IPS-18c (cell line): ENCODE results near the gene FNDC3B.

Experiments used
- H3K4me3 ChIP-seq: 2 replicates; pipeline ENCODE4 v1.7.0; 2013; ENCODE audit warnings: low read depth, mild to moderate bottlenecking, low read length, moderate library complexity; ENCODE audit not compliant: insufficient read depth
- H3K9me3 ChIP-seq: one replicate; pipeline ENCODE4 v1.6.1; 2013; ENCODE audit warnings: mild to moderate bottlenecking, low read length, moderate library complexity; ENCODE audit not compliant: control insufficient read depth, insufficient read depth

The FNDC3B gene

GRCh38 chr3:172325461-172325860 lies 286.1 kb downstream of the FNDC3B start:
- Histone ChIP-seq H3K4me3 (no peak overlapping the region), H3K9me3 (no peaks in the 10 kb centered on the region)

- Histone ChIP-seq H3K9me3 (no peaks in the 10 kb centered on the region), H3K4me3 (no peak overlapping the region)
Observed at GRCh38 chr3:172326993-172327392, 287.6 kb downstream of the FNDC3B start.

- Histone ChIP-seq H3K4me3 (no peak overlapping the region), H3K9me3 (no peaks in the 10 kb centered on the region)
Observed at GRCh38 chr3:172328282-172328681, 288.9 kb downstream of the FNDC3B start.

- no peak overlapping the region for H3K4me3 ChIP-seq
- no peaks in the 10 kb centered on the region for H3K9me3 ChIP-seq
Observed at GRCh38 chr3:172329070-172329469, 289.7 kb downstream of the FNDC3B start.

DNA sequence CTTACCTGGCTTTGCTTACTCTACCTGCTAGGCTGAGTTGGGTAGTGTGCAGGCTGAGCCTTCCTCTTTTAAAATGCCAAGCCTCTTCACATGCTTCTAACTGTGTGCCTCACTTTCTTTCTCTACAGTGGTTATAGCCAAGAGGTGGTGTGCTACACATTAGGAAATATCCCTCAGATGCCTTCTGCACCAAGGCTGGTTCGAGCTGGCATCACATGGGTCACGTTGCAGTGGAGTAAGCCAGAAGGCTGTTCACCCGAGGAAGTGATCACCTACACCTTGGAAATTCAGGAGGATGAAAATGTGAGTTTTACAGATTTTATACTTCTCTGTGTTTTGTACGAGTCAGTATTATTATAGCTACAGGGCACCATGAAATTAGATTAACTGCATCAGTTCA lies 291.0 kb downstream of the FNDC3B start:
- Histone ChIP-seq H3K4me3 (no peak overlapping the region), H3K9me3 (no peaks in the 10 kb centered on the region)

DNA sequence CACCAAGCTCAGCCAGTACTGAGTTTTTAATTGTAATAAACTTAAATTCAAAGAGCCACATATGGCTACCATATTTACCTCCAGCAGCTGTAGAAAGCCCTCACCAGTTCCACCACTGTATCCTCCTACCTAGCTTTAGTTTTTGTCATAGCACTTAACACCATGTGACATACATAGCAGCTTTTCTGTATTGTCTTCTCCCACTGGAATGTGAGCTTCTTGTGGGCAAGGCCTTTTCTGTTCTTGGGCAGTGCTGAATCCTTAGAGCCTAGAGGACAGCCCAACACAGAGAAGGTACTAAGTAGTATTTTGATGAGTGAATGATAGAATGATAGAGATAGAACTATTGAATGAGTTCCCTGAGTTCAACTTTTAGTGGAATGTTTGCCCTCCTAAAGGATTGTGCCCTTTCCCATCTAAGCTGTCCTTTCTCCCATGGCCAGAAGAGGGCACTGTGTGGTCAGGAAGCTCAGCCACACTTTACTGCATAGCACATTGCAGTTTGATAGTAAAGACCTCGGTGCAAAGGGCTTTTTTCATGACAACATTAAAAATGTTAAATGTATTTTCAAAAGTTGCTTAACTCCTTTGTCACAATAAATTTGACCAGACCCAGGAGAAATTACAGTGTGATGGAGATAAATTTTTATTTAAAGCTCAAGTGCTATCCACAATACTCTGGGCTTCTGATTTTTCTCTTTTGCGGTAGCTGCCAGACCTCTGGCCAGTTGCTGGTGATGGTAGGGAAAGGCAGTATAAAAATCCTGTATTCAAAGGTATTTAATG lies 293.1 kb downstream of the FNDC3B start:
- H3K4me3 ChIP-seq, result no peak overlapping the region
- no peaks in the 10 kb centered on the region for H3K9me3 ChIP-seq

DNA sequence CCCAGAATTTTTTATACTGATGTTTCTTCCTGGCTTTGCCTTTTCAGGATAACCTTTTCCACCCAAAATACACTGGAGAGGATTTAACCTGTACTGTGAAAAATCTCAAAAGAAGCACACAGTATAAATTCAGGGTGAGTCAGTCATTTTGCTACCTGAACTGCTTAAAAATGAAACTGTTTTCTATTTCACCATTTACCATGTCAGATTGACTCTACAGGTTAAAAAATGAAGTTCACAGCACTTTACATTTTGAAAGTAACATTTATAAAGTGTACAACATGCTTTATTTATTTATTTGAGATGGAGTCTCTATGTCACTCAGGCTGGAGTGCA lies 293.6 kb downstream of the FNDC3B start:
- Histone ChIP-seq H3K4me3 (no peak overlapping the region), H3K9me3 (no peaks in the 10 kb centered on the region)

DNA sequence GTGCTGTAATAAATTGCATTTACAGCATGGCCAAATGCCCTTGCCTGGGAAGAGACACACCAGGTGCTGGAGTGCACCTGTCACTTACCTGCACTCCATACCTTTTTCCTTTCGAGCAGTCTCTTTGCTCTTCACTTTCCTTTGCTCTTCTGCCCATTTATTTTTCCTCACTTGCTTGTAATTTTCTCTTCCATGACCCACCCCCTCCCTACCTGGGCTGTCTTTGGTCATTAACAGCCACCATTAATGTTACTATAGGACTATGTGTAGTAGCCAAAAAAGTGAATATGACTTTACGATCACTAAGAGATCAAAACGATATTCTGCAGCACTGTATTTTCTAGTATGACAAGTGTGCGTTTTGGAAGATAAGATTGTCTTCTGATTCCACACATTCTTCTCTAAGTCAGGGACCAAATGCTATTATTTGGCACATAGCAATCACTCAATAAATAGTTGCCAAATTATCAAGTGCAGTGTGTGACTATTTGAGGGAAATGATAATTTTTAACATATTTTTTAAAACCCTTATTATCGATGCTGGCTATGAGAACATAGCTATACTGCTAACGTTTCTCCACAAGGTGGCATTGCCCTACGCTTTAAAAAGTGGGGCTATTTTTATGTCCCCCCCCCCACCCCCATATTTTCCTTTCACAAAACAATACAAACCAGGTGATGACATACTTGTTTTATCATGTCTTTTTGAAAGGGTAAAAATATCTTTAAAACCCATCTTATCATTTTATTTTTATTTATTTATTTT lies 294.5 kb downstream of the FNDC3B start:
- Histone ChIP-seq H3K4me3 (no peak overlapping the region), H3K9me3 (no peaks in the 10 kb centered on the region)

DNA sequence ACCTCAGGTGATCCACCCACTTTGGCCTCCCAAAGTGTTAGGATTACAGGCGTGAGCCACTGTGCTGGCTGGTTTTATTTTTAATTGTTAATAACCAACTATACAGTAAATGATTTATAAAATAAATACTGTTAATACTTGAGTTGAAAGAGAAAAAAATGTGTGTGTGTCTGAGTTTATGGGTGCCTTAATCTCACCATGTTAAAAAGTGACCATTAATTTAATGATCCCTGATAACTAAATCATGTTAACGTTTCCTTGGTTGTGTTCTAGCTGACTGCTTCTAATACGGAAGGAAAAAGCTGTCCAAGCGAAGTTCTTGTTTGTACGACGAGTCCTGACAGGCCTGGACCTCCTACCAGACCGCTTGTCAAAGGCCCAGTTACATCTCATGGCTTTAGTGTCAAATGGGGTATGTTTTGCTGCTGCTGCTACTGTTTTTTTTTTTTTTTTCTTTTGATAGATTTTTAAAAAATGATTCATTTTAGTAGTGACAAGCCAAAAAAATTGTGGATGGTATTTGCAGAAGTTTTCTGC lies 295.4 kb downstream of the FNDC3B start:
- no peaks in the 10 kb centered on the region for H3K9me3 ChIP-seq
- H3K4me3 ChIP-seq, result no peak overlapping the region

GRCh38 chr3:172339892-172340291 lies 300.5 kb downstream of the FNDC3B start:
- H3K9me3 ChIP-seq, result no peaks in the 10 kb centered on the region

DNA sequence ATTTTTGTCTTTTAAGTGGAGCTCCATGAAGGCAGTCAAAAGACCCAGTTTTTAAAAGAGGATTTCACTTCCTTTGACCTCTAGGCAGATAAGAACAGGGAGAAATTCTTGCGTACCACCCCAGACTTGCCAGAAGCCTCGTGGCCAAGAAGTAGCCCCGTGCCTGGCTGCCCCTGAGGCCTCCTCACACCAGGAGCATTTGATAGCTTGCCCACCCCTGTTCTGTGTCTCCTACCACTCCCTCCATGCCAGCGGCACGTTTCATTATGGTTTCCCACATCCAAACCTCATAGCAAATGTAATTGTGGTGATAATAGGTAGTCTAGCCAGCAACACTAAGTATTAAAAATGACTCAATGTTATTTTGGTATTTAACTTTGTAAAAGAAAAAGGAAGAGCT lies 301.2 kb downstream of the FNDC3B start:
- Histone ChIP-seq H3K4me3 (no peak overlapping the region), H3K9me3 (no peaks in the 10 kb centered on the region)

More at GRCh38 chr3:172339892-172340291, 300.5 kb downstream of the FNDC3B start:
- H3K4me3 ChIP-seq, result no peak overlapping the region

- Histone ChIP-seq H3K4me3 (no peak overlapping the region), H3K9me3 (no peaks in the 10 kb centered on the region)
Observed at GRCh38 chr3:172341482-172342059, 302.2 kb downstream of the FNDC3B start.

DNA sequence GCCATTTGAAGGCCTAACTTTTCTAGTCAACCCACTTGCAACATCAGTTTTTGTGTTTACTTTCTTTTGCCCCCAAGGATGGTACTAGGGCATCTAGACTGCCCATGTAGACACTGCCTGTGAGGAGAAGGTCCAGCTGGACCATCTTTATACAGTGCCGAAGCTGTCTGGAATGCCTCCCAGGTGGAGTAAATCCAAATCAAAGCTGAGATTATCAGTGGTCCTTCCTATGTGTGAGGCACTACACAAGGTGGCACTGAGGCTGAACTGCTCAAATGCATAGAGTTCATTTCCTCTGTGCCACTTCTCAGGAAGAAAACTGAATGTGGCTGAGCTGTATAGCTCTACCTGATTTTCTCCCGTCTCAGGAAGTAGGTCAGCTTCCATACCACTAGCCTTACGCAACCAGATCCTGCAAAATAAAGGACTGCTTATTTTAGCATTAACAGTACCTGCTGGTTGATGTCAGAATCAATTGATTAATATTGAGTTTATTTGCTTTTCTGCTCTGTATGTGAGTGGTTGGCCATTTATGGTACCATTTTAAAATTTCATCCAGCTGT lies 302.8 kb downstream of the FNDC3B start:
- H3K9me3 ChIP-seq, result no peaks in the 10 kb centered on the region
- no peak overlapping the region for H3K4me3 ChIP-seq

DNA sequence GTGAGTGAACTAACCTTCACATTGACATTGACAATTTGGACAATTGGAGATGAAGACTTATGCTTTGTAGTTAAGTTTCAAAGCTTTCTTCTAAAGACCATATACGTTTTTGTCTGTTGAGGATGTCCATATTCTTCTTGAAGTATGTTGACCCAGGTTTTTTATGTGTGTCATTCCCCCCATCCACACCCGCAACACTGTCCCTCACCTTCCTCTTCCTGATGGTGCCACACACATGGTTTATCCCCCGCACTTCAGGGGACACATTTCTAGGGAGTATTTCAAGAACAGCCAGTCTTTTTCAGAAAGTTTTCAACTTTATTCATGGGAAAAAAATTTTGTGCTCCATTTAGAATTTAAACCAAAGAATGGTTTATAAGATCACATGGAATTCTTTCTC lies 303.7 kb downstream of the FNDC3B start:
- no peak overlapping the region for H3K4me3 ChIP-seq
- H3K9me3 ChIP-seq, result no peaks in the 10 kb centered on the region

- H3K9me3 ChIP-seq, result no peaks in the 10 kb centered on the region
- H3K4me3 ChIP-seq, result no peak overlapping the region
Observed at GRCh38 chr3:172343979-172344378, 304.6 kb downstream of the FNDC3B start.

DNA sequence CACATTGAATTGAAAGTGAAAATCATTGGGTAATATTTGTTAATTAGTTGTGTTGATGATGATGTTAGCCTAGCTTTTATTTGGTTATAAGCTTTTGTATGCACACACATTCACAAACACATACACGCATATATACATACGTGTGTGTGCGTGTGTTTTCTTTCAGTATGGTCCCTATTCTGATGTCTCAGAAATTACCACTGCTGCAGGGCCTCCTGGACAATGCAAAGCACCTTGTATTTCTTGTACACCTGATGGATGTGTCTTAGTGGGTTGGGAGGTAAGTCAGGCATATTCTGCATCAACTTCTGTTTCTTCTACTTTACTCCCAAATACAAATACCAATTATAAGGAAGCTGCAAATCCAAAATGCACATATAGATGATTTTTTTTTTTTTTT lies 306.8 kb downstream of the FNDC3B start:
- no peaks in the 10 kb centered on the region for H3K9me3 ChIP-seq
- H3K4me3 ChIP-seq, result no peak overlapping the region

DNA sequence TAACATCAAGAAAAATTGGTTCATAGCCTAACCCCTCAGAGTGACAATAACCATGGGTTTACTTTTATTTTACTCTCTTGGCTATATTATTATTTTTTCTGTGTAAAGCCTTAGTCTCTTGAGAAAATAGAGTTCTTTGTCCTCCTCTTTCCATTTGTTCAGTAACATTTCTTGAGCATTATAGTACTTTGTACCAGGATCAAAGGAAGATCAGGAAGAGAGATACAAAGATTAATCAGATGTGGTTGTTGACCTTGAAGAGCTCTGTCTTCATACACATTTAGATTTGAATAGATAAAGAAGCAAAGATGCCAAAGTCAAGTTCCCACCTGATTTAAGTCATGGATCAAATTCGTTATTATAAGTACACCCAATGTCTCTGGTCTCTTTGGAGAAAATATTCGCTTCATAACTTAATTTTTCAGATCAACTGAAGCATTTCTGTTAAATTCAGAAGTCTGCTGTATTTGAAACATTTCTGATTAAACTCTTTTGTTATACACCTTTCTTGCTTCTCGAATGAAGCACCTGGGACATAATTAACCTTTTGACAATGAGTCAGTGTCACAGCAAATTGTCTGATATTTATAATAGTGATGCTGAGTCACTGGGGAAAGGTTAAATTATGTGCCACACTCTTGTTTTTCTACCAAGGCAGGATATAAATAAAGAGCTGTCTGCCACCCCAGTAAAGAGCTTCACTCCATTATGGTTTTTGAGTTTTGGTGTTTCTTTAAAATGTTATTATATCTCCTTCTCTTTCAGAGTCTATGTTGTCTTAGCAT lies 308.7 kb downstream of the FNDC3B start:
- Histone ChIP-seq H3K9me3 (no peaks in the 10 kb centered on the region), H3K4me3 (no peak overlapping the region)
